ENCODE results near the gene OR4X1.
"Not testable (repeated sequence)": the region's sequence is repeated elsewhere in the genome, so short reads cannot be mapped to it uniquely, and the experiment has no call there.

OR4X1 gene

GRCh38 chr11:48263423-48263911, at the start of gene OR4X1:
TSS of gene OR4X1 (plus strand) at chr11:48263861. CDS start at chr11:48263861, 0 bp downstream.
- H3K4me3 Mint-ChIP-seq = no peak within 1 kb of the TSS
- DNase-seq (ENCODE audit: low spot score in 2 of 2) (no peak), ATAC-seq (no peak)
- no peaks in the 10 kb centered on the region for H3K4me1 Mint-ChIP-seq
- no peaks in the 10 kb centered on the region for H3K9me3 Mint-ChIP-seq
- H3K27ac Mint-ChIP-seq = no peak within 1 kb of the TSS
- H3K36me3 Mint-ChIP-seq = no peaks in the 10 kb centered on the region

DNA sequence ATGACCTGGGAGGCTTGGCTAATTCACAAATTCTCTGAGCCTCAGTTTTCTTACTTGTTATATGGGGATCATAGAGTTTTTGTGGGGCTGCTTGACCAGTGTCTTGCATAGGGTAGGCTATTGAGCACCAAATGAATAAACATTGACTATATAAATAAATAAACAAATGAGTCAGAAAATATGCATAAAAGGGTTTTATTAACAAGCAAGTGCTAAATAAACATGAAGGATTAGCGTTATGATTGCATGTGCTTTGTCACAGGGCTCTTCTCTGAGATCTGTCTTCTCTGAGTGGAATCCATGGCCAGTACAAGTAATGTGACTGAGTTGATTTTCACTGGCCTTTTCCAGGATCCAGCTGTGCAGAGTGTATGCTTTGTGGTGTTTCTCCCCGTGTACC, 47.2 kb upstream of the OR4X1 start, which contains the start of gene OR4B1:
TSS of gene OR4B1 (plus strand) at position 301 of the 400 bp plus-strand sequence. CDS start at position 301, 0 bp downstream.
- ATAC-seq (no peak), DNase-seq (ENCODE audit: low spot score in 2 of 2) (no peak)
- H3K4me1 Mint-ChIP-seq = no peaks in the 10 kb centered on the region
- no peak within 1 kb of the TSS for H3K4me3 Mint-ChIP-seq
- no peaks in the 10 kb centered on the region for H3K36me3 Mint-ChIP-seq
- H3K27ac Mint-ChIP-seq = no peak within 1 kb of the TSS
- no peaks in the 10 kb centered on the region for H3K9me3 Mint-ChIP-seq

- Mint-ChIP-seq H3K4me1 (no peaks in the 10 kb centered on the region), H3K4me3 (no peak overlapping the region), H3K36me3 (no peaks in the 10 kb centered on the region), H3K27ac (no peak overlapping the region), H3K9me3 (no peaks in the 10 kb centered on the region)
- no peak for DNase-seq (ENCODE audit: low spot score in 2 of 2)
- no peak for ATAC-seq
Observed at GRCh38 chr11:48228761-48229160, 34.9 kb upstream of the OR4X1 start.

GRCh38 chr11:48230057-48230456, 33.6 kb upstream of the OR4X1 start:
- not testable (repeated sequence) for DNase-seq (ENCODE audit: low spot score in 2 of 2); H3K4me3 Mint-ChIP-seq; ATAC-seq; H3K27ac Mint-ChIP-seq; H3K36me3 Mint-ChIP-seq; H3K9me3 Mint-ChIP-seq; H3K4me1 Mint-ChIP-seq

- Mint-ChIP-seq H3K4me3 (no peak overlapping the region), H3K27ac (no peak overlapping the region), H3K36me3 (no peaks in the 10 kb centered on the region), H3K4me1 (no peaks in the 10 kb centered on the region), H3K9me3 (no peaks in the 10 kb centered on the region)
- no peak for ATAC-seq
- DNase-seq (ENCODE audit: low spot score in 2 of 2) = no peak
Observed at GRCh38 chr11:48237727-48238126, 25.9 kb upstream of the OR4X1 start.

DNA sequence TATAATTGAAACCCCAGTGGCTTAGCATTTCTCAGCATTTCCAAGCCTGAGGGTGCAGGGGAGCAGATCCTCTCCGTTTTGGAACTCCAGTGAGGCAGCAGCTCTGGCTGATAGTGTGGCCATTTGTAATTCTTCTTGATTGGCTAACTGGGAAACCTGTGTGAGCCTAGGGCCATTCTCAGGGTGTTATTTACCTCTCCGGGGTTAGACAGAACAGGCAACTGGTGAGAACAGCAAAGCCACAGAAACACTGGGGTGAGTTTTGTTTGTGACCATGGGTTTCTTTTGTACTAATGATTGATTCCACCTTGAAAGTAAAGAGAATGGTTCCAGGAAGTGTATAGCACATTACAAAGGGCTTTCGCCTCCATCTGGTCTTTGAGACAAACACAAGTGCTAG, 21.2 kb upstream of the OR4X1 start:
- Mint-ChIP-seq H3K4me1 (no peaks in the 10 kb centered on the region), H3K36me3 (no peaks in the 10 kb centered on the region), H3K9me3 (no peaks in the 10 kb centered on the region), H3K4me3 (no peak overlapping the region), H3K27ac (no peak overlapping the region)
- DNase-seq (ENCODE audit: low spot score in 2 of 2) (no peak), ATAC-seq (no peak)

DNA sequence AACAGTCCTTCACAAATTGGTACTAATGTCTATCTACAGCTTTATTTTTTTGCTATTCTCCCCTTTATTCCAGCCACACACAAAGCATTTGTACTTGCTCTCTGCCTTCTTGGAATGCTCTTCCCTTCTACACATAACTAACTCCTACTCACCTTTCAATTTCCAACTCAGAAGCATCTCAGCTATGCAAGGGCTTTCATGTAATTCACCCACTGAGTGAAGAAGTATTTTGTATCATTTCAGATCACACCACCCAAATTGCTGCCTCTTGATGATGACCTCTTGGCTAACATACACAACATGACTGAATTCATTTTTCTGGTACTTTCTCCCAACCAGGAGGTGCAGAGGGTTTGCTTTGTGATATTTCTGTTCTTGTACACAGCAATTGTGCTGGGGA, 18.9 kb upstream of the OR4X1 start, which contains the start of gene OR4X2:
TSS of gene OR4X2 (plus strand) at position 301 of the 400 bp plus-strand sequence. CDS start at position 301, 0 bp downstream.
- Mint-ChIP-seq H3K9me3 (peaks cover 4% of the 10 kb centered on the region), H3K4me3 (no peak within 1 kb of the TSS), H3K36me3 (no peaks in the 10 kb centered on the region), H3K4me1 (no peaks in the 10 kb centered on the region), H3K27ac (no peak within 1 kb of the TSS)
- DNase-seq (ENCODE audit: low spot score in 2 of 2) = no peak
- no peak for ATAC-seq

- DNase-seq (ENCODE audit: low spot score in 2 of 2) = no peak
- no peak for ATAC-seq
- no peak overlapping the region for H3K27ac Mint-ChIP-seq
- no peaks in the 10 kb centered on the region for H3K36me3 Mint-ChIP-seq
- peaks cover 4% of the 10 kb centered on the region for H3K9me3 Mint-ChIP-seq
- H3K4me3 Mint-ChIP-seq = no peak overlapping the region
- no peaks in the 10 kb centered on the region for H3K4me1 Mint-ChIP-seq
Observed at GRCh38 chr11:48248902-48249301, 14.8 kb upstream of the OR4X1 start.

DNA sequence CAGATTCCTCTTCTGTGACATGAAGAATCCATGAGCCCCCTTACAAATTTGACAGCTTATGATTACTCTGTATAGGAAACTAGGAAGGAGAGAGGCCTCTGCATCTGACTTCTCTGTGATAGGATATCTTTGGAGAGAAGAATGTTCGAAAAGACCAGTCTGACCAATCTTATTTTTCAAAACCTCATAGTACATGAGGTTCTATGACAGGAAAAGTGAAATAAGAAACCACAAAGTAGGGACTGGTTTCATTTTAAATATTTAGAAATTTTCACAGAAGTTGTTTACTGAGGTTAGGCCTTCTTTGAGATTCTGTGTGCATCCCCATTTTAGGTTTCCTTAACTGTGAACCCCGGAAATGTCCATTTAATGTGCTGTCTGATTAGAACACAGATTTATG, 2.1 kb upstream of the OR4X1 start:
- Mint-ChIP-seq H3K9me3 (no peaks in the 10 kb centered on the region), H3K4me3 (no peak overlapping the region), H3K27ac (no peak overlapping the region), H3K4me1 (no peaks in the 10 kb centered on the region), H3K36me3 (no peaks in the 10 kb centered on the region)
- DNase-seq (ENCODE audit: low spot score in 2 of 2) (no peak), ATAC-seq (no peak)

DNA sequence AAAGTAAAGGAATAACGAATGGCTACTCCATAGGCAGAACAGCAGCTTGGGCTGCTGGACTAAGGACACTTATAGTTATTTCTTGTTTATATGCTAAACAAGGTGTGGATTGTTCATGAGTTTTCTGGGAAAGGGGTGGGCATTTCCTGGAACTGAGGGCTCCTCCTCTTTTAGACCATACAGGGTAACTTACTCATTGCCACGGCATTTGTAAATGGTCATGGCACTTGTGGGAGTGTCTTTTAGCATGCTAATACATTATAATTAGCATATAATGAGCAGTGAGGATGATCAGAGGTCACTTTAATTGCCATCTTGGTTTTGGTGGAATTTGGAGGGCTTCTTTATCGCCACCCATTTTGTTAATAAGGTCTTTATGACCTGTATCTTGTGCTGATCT, 7.0 kb downstream of the OR4X1 start:
- Mint-ChIP-seq H3K9me3 (no peaks in the 10 kb centered on the region), H3K4me1 (no peaks in the 10 kb centered on the region), H3K36me3 (no peaks in the 10 kb centered on the region), H3K27ac (no peak overlapping the region), H3K4me3 (no peak overlapping the region)
- DNase-seq (ENCODE audit: low spot score in 2 of 2) (no peak), ATAC-seq (no peak)

- H3K36me3 Mint-ChIP-seq = no peaks in the 10 kb centered on the region
- DNase-seq (ENCODE audit: low spot score in 2 of 2) (no peak), ATAC-seq (no peak)
- no peaks in the 10 kb centered on the region for H3K9me3 Mint-ChIP-seq
- H3K4me3 Mint-ChIP-seq = no peak overlapping the region
- no peak overlapping the region for H3K27ac Mint-ChIP-seq
- H3K4me1 Mint-ChIP-seq = no peaks in the 10 kb centered on the region
Observed at GRCh38 chr11:48272606-48273005, 8.9 kb downstream of the OR4X1 start.

GRCh38 chr11:48305923-48306322, 42.3 kb downstream of the OR4X1 start, which contains the start of gene OR4S1:
TSS of gene OR4S1 (plus strand) at chr11:48306223. CDS start at chr11:48306223, 0 bp downstream.
- H3K36me3 Mint-ChIP-seq = no peaks in the 10 kb centered on the region
- H3K27ac Mint-ChIP-seq = no peak within 1 kb of the TSS
- no peak for DNase-seq (ENCODE audit: low spot score in 2 of 2)
- no peak for ATAC-seq
- no peak within 1 kb of the TSS for H3K4me3 Mint-ChIP-seq
- H3K4me1 Mint-ChIP-seq = no peaks in the 10 kb centered on the region
- no peaks in the 10 kb centered on the region for H3K9me3 Mint-ChIP-seq

- Mint-ChIP-seq H3K27ac (no peak overlapping the region), H3K9me3 (no peaks in the 10 kb centered on the region), H3K4me3 (no peak overlapping the region), H3K36me3 (no peaks in the 10 kb centered on the region), H3K4me1 (no peaks in the 10 kb centered on the region)
- peak; percentile 56 to 82 for DNase-seq (ENCODE audit: low spot score in 2 of 2)
- ATAC-seq = peak; percentile 57
Observed at GRCh38 chr11:48307760-48308386, 44.2 kb downstream of the OR4X1 start.

DNA sequence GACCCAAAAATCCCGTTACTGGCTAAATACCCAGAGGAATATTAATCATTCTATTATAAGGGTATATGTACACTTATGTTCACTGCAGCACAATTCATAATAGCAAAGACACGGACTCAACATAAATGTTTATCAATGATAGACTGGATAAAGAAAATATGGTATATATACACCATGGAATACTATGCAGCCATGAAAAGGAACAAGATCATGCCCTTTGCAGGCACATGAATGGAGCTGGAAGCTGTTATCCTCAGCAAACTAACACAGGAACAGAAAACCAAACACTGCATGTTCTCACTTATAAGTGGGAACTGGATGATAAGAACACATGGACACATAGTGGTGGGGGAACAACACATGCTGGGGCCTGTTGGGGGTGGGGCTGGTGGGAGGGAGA, 49.9 kb downstream of the OR4X1 start:
- not testable (repeated sequence) for DNase-seq (ENCODE audit: low spot score in 2 of 2); H3K36me3 Mint-ChIP-seq; H3K4me3 Mint-ChIP-seq; H3K4me1 Mint-ChIP-seq; H3K9me3 Mint-ChIP-seq; ATAC-seq; H3K27ac Mint-ChIP-seq
